Measurements from ENCODE around the gene SRMS. TPM values are rescaled to one million over a fixed set of nuclear protein-coding genes. Genes with fewer than 3 reads are reported as not detected.

Gene SRMS
- total and polyA plus RNA-seq, 5 experiments from 2014 or later, result not detected

- POLR2A ChIA-PET, result interaction anchor here (0.6 to 11.6 kb wide), 2 partner anchors 11 to 195 kb away, joined by 10 to 174 read pairs; partner anchors contain the start of gene PPDPF
- peak overlapping the region in 2 of 10 donors; percentile 8 to 31 for H3K4me3 Mint-ChIP-seq
- H3K4me1 Mint-ChIP-seq, result peaks cover 4 to 8% (median 6%) of the 10 kb centered on the region in 4 donors
- ATAC-seq, result peak in 1 of 2 donors; percentile 11
- peak overlapping the region in 6 of 10 donors; percentile 20 to 82 (median 48) for H3K27ac Mint-ChIP-seq
- no peaks in the 10 kb centered on the region for H3K27me3 Mint-ChIP-seq
- peak in 1 of 10 donors; percentile 18 for DNase-seq
- no peaks in the 10 kb centered on the region for H3K9me3 Mint-ChIP-seq
- H3K36me3 Mint-ChIP-seq, result no peaks in the 10 kb centered on the region
Measured at GRCh38 chr20:63531686-63532448, 15.7 kb downstream of the SRMS start.

- no peaks in the 10 kb centered on the region for H3K36me3 Mint-ChIP-seq
- H3K27me3 Mint-ChIP-seq, result no peaks in the 10 kb centered on the region
- ATAC-seq (no peak), DNase-seq (no peak)
- no peaks in the 10 kb centered on the region for H3K9me3 Mint-ChIP-seq
- H3K27ac Mint-ChIP-seq, result peak overlapping the region in 2 of 10 donors; percentile 20 to 56
- peaks cover 0 to 11% (median 2%) of the 10 kb centered on the region in 4 donors for H3K4me1 Mint-ChIP-seq
- H3K4me3 Mint-ChIP-seq, result no peak overlapping the region
- POLR2A ChIA-PET, result interaction anchor here (11.6 kb wide), 1 partner anchor 10 kb away, joined by 174 read pairs; the partner anchor contains the start of gene PPDPF
Measured at GRCh38 chr20:63530788-63531160, 16.8 kb downstream of the SRMS start.

GRCh38 chr20:63529861-63530787 is 17.4 kb downstream of the SRMS start:
- DNase-seq (peak in 1 of 10 donors; percentile 53), ATAC-seq (no peak)
- POLR2A ChIA-PET, result interaction anchor here (0.6 to 11.6 kb wide), 3 partner anchors 7 to 15 kb away, joined by 3 to 174 read pairs (median 9); partner anchors contain the start of genes PPDPF and PTK6
- Mint-ChIP-seq H3K9me3 (no peaks in the 10 kb centered on the region), H3K4me3 (no peak overlapping the region), H3K4me1 (peaks cover 0 to 16% (median 2%) of the 10 kb centered on the region in 4 donors), H3K27me3 (no peaks in the 10 kb centered on the region), H3K36me3 (no peaks in the 10 kb centered on the region), H3K27ac (peak overlapping the region in 1 of 10 donors; percentile 20)

GRCh38 chr20:63529180-63529860 is 18.2 kb downstream of the SRMS start:
- H3K27ac Mint-ChIP-seq, result peak overlapping the region in 2 of 10 donors; percentile 28 to 80
- no peaks in the 10 kb centered on the region for H3K27me3 Mint-ChIP-seq
- POLR2A ChIA-PET, result interaction anchor here (0.6 to 11.6 kb wide), 3 partner anchors 8 to 14 kb away, joined by 3 to 174 read pairs (median 9); partner anchors contain the start of genes PPDPF and PTK6
- no peaks in the 10 kb centered on the region for H3K9me3 Mint-ChIP-seq
- peaks cover 0 to 17% (median 4%) of the 10 kb centered on the region in 4 donors for H3K4me1 Mint-ChIP-seq
- peaks cover 0 to 3% (median 0%) of the 10 kb centered on the region in 3 donors for H3K36me3 Mint-ChIP-seq
- DNase-seq (peak in 1 of 10 donors; percentile 50), ATAC-seq (no peak)
- no peak overlapping the region for H3K4me3 Mint-ChIP-seq

GRCh38 chr20:63527184-63527583 is 20.4 kb downstream of the SRMS start:
- ATAC-seq, result no peak
- Mint-ChIP-seq H3K4me3 (no peak overlapping the region), H3K4me1 (peaks cover 8 to 21% (median 13%) of the 10 kb centered on the region in 4 donors), H3K27ac (peak overlapping the region in 3 of 10 donors; percentile 36 to 66 (median 57)), H3K36me3 (peaks cover 0 to 17% (median 13%) of the 10 kb centered on the region in 3 donors), H3K9me3 (peaks cover 0 to 6% (median 1%) of the 10 kb centered on the region in 9 donors), H3K27me3 (no peaks in the 10 kb centered on the region)
- POLR2A ChIA-PET, result interaction anchor here (0.7 kb wide), 2 partner anchors 77 to 1039 kb away, joined by 4 read pairs; no protein-coding TSS in a partner anchor
- no peak for DNase-seq

GRCh38 chr20:63525971-63526370 is 21.6 kb downstream of the SRMS start:
- Mint-ChIP-seq H3K4me3 (no peak overlapping the region), H3K36me3 (peaks cover 0 to 17% (median 16%) of the 10 kb centered on the region in 3 donors), H3K27ac (peak overlapping the region in 2 of 10 donors; percentile 57 to 82), H3K9me3 (peaks cover 0 to 6% (median 1%) of the 10 kb centered on the region in 9 donors), H3K4me1 (peaks cover 6 to 20% (median 15%) of the 10 kb centered on the region in 4 donors), H3K27me3 (no peaks in the 10 kb centered on the region)
- DNase-seq (no peak), ATAC-seq (no peak)
- POLR2A ChIA-PET, result interaction anchor here (1.7 kb wide), 1 partner anchor 26 kb away, joined by 3 read pairs; no protein-coding TSS in a partner anchor

- H3K9me3 Mint-ChIP-seq, result peaks cover 0 to 6% (median 1%) of the 10 kb centered on the region in 9 donors
- H3K4me3 Mint-ChIP-seq, result peak overlapping the region in 3 of 10 donors; percentile 11 to 54 (median 14)
- POLR2A ChIA-PET, result interaction anchor here (1.7 kb wide), 1 partner anchor 27 kb away, joined by 3 read pairs; no protein-coding TSS in a partner anchor
- no peak for DNase-seq
- H3K27me3 Mint-ChIP-seq, result no peaks in the 10 kb centered on the region
- H3K36me3 Mint-ChIP-seq, result peaks cover 0 to 17% (median 16%) of the 10 kb centered on the region in 3 donors
- no peak for ATAC-seq
- H3K4me1 Mint-ChIP-seq, result peaks cover 6 to 20% (median 15%) of the 10 kb centered on the region in 4 donors
- peak overlapping the region in 3 of 10 donors; percentile 43 to 68 (median 57) for H3K27ac Mint-ChIP-seq
Measured at GRCh38 chr20:63525185-63525584, 22.4 kb downstream of the SRMS start.

- ATAC-seq (no peak), DNase-seq (peak in 1 of 10 donors; percentile 59)
- H3K36me3 Mint-ChIP-seq, result peaks cover 0 to 17% (median 16%) of the 10 kb centered on the region in 3 donors
- POLR2A ChIA-PET, result interaction anchor here (0.6 to 7.8 kb wide), 8 partner anchors 11 to 387 kb away, joined by 3 to 174 read pairs (median 4); partner anchors contain the start of genes GMEB2, PTK6 and RTEL1
- peaks cover 0 to 7% (median 1%) of the 10 kb centered on the region in 9 donors for H3K9me3 Mint-ChIP-seq
- H3K27me3 Mint-ChIP-seq, result no peaks in the 10 kb centered on the region
- H3K27ac Mint-ChIP-seq, result peak overlapping the region in 4 of 10 donors; percentile 18 to 88 (median 60)
- H3K4me1 Mint-ChIP-seq, result peaks cover 8 to 24% (median 17%) of the 10 kb centered on the region in 4 donors
- peak overlapping the region in 8 of 10 donors; percentile 28 to 81 (median 72) for H3K4me3 Mint-ChIP-seq
Measured at GRCh38 chr20:63522981-63523611, 24.5 kb downstream of the SRMS start.

- H3K9me3 Mint-ChIP-seq, result peaks cover 0 to 8% (median 1%) of the 10 kb centered on the region in 9 donors
- POLR2A ChIA-PET, result interaction anchor here (0.7 to 7.8 kb wide), 10 partner anchors 12 to 434 kb away, joined by 3 to 174 read pairs (median 6); partner anchors contain the start of genes ARFRP1, GMEB2, PTK6 and RTEL1
- peak in 1 of 10 donors; percentile 62 for DNase-seq
- no peak for ATAC-seq
- H3K4me3 Mint-ChIP-seq, result peak overlapping the region; percentile 58 to 81 (median 70)
- peaks cover 12 to 24% (median 19%) of the 10 kb centered on the region in 4 donors for H3K4me1 Mint-ChIP-seq
- peak overlapping the region in 9 of 10 donors; percentile 39 to 88 (median 79) for H3K27ac Mint-ChIP-seq
- peaks cover 0 to 17% (median 16%) of the 10 kb centered on the region in 3 donors for H3K36me3 Mint-ChIP-seq
- no peaks in the 10 kb centered on the region for H3K27me3 Mint-ChIP-seq
Measured at GRCh38 chr20:63522091-63522868, 25.3 kb downstream of the SRMS start.

- no peaks in the 10 kb centered on the region for H3K27me3 Mint-ChIP-seq
- H3K36me3 Mint-ChIP-seq, result peaks cover 0 to 17% (median 16%) of the 10 kb centered on the region in 3 donors
- peak overlapping the region in 6 of 10 donors; percentile 31 to 88 (median 62) for H3K27ac Mint-ChIP-seq
- H3K4me3 Mint-ChIP-seq, result peak overlapping the region; percentile 58 to 89 (median 76)
- peaks cover 0 to 8% (median 1%) of the 10 kb centered on the region in 9 donors for H3K9me3 Mint-ChIP-seq
- ATAC-seq, result no peak
- peak in 1 of 10 donors; percentile 64 for DNase-seq
- POLR2A ChIA-PET, result interaction anchor here (0.7 to 7.8 kb wide), 34 partner anchors 11 to 734 kb away, joined by 3 to 174 read pairs (median 5); partner anchors contain the start of genes ARFRP1, GMEB2, LIME1 and PCMTD2
- H3K4me1 Mint-ChIP-seq, result peaks cover 12 to 24% (median 19%) of the 10 kb centered on the region in 4 donors
Measured at GRCh38 chr20:63521602-63522001, 25.9 kb downstream of the SRMS start.

All from naive thymus-derived CD8-positive, alpha-beta T cell (primary cell).